Psoas muscle (tissue), 8 donors: ENCODE results near the gene MNDA. TPM values are rescaled to one million over a fixed set of nuclear protein-coding genes. Genes with fewer than 3 reads are reported as not detected.
"Not testable (repeated sequence)": the region's sequence is repeated elsewhere in the genome, so short reads cannot be mapped to it uniquely, and the experiment has no call there.

Experiments
- ATAC-seq, 4 donors: fragments of 200-7000 bp; cut with Tn5 transposase; one replicate each; pipeline ENCODE4 v1.9.1; 2020; ENCODE audit warnings: moderate library complexity in 3 of 4, mild to moderate bottlenecking in 2 of 4
- DNase-seq, 2 donors: peaks; one replicate each; pipeline ENCODE4 v3.0.0-alpha.2; 2020
- H3K27ac ChIP-seq: fragments of 200-600 bp; one replicate; pipeline ENCODE4 v1.8.0; 2022
- H3K27me3 ChIP-seq, 3 donors: fragments of 200-600 bp in 1 of 3; one replicate each; pipeline versions ENCODE4 v1.6.1 to v1.8.0; 2013 to 2022; ENCODE audit warnings: low read length in 2 of 3, mild to moderate bottlenecking in 2 of 3, moderate library complexity in 1 of 3; ENCODE audit not compliant: insufficient read depth in 3 of 3
- H3K36me3 ChIP-seq, 2 donors: fragments of 200-600 bp in 1 of 2; one replicate each; pipeline versions ENCODE4 v1.6.1 to v1.8.0; 2013 to 2022; ENCODE audit warnings: low read depth in 1 of 2, mild to moderate bottlenecking in 1 of 2, moderate library complexity in 1 of 2; ENCODE audit not compliant: insufficient read depth in 1 of 2
- H3K4me1 ChIP-seq: fragments of 200-600 bp; one replicate; pipeline ENCODE4 v1.8.0; 2022
- H3K4me3 ChIP-seq: fragments of 200-600 bp; one replicate; pipeline ENCODE4 v1.8.0; 2022; ENCODE audit warnings: mild to moderate bottlenecking
- H3K9me3 ChIP-seq: fragments of 200-600 bp; one replicate; pipeline ENCODE4 v1.8.0; 2022
- WGBS, 3 donors: extraction: QIAGEN DNeasy Blood & Tissue Kit; methylation state at CpG; one replicate each; pipeline versions ENCODE4 v1.1.6 to v1.1.7; 2013; 5-methylcytosine and 5-hydroxymethylcytosine counted together
- intact Hi-C, 2 donors: fragments of 100-400 bp; cut with DNase I; formaldehyde crosslinking; loops; one replicate each; pipeline versions ENCODE4 v1.11.0 to v1.14.2; 2022
- polyA plus RNA-seq, 3 donors: library from polyadenylated mRNA; stranded (reverse); fragments of 200-250 nt; gene quantifications; one replicate each; pipeline ENCODE4 v1.2.3, GENCODE V29; 2013
- total RNA-seq, 4 donors: library from RNA; stranded (reverse); fragmentation: NEBNext Ultra II Directional in 2 of 4; extraction: Animal tissue kit (Norgen Biotek cat#: 25700) in 2 of 4; gene quantifications; one replicate each; pipeline versions ENCODE4 v1.2.1 to v1.2.4, GENCODE V29; 2021 to 2023
- TF ChIP-seq, protein P1 (sequence below): fragments of 200-600 bp; IDR thresholded peaks from one replicate; pipeline ENCODE4 v1.8.0; 2022; ENCODE audit warnings: antibody characterized with exemption
- donor health status: healthy with polysubstance abuse.
- donor health status: DM: no; HTN: no; CAD: no; lungs with moderate emphysema.
- donor health status: Bipolar disorder and iron deficiency.
- donor health status: healthy.
- donor health status: DM: yes; HTN: yes; CAD: no.
- donor health status: DM: no; HTN: no; CAD: no.
- donor health status: DM: no; HTN: no; CAD: no.
- donor health status: DM: yes; HTN: yes; CAD: no.

The MNDA gene
- total and polyA plus RNA-seq, 7 donors = 0.38 to 3.3 (median 1.2) TPM

DNA sequence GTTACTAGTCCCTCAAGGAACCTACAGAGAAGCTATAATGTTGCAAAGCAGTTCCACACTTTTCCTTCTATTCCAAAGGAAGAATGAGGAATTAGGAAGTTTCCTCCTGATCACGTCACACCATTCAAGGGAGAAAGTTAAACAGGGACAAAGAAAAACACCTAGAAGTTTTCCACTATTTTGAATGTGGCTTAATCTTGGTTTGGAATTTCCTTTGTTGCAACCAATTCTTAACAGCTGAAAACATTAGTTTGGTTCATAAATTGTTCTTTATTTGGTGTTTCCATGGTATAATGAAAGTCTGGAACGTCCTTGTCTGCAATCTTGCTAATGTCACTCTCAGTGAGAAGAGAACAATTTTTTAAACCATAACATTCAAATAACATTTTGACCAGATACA lies 8.4 kb downstream of the MNDA start:
- WGBS, 3 donors = 48 to 61% (median 59%) methylated on average over 2 of the region's 2 CpGs
- H3K9me3 ChIP-seq = no peaks in the 10 kb centered on the region
- intact Hi-C loops = no loop called here
- H3K36me3 ChIP-seq = no peaks in the 10 kb centered on the region
- ATAC-seq (no peak), DNase-seq (no peak)
- H3K4me1 ChIP-seq = no peaks in the 10 kb centered on the region
- no peaks in the 10 kb centered on the region for H3K27me3 ChIP-seq
- no peak overlapping the region for H3K27ac ChIP-seq
- no peak overlapping the region for H3K4me3 ChIP-seq
- TF ChIP-seq, protein P1, sequence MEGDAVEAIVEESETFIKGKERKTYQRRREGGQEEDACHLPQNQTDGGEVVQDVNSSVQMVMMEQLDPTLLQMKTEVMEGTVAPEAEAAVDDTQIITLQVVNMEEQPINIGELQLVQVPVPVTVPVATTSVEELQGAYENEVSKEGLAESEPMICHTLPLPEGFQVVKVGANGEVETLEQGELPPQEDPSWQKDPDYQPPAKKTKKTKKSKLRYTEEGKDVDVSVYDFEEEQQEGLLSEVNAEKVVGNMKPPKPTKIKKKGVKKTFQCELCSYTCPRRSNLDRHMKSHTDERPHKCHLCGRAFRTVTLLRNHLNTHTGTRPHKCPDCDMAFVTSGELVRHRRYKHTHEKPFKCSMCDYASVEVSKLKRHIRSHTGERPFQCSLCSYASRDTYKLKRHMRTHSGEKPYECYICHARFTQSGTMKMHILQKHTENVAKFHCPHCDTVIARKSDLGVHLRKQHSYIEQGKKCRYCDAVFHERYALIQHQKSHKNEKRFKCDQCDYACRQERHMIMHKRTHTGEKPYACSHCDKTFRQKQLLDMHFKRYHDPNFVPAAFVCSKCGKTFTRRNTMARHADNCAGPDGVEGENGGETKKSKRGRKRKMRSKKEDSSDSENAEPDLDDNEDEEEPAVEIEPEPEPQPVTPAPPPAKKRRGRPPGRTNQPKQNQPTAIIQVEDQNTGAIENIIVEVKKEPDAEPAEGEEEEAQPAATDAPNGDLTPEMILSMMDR = no peak

DNA sequence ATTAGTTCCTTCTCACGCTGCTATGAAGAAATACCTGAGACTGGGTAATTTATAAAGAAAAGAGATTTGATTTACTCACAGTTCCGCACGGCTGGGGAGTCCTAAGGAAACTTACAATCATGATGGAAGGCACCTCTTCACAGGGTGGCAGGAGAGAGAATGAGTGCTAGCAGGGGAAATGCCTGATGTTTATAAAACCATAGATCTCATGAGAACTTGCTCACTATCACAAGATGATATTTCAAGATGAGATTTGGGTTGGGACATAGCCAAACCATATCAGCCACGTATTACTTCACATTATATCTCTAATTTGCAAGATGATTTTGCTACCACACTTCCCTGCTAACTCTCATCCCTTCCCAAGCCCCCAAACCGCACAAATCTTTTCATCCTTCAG lies 9.1 kb downstream of the MNDA start:
- 59 to 65% (median 65%) methylated on average over 5 of the region's 5 CpGs for WGBS, 3 donors
- Histone ChIP-seq H3K27me3 (no peaks in the 10 kb centered on the region), H3K9me3 (no peaks in the 10 kb centered on the region), H3K36me3 (no peaks in the 10 kb centered on the region), H3K4me3 (no peak overlapping the region), H3K27ac (no peak overlapping the region), H3K4me1 (no peaks in the 10 kb centered on the region)
- TF ChIP-seq, protein P1 = no peak
- ATAC-seq (no peak), DNase-seq (no peak)
- intact Hi-C loops = no loop called here

DNA sequence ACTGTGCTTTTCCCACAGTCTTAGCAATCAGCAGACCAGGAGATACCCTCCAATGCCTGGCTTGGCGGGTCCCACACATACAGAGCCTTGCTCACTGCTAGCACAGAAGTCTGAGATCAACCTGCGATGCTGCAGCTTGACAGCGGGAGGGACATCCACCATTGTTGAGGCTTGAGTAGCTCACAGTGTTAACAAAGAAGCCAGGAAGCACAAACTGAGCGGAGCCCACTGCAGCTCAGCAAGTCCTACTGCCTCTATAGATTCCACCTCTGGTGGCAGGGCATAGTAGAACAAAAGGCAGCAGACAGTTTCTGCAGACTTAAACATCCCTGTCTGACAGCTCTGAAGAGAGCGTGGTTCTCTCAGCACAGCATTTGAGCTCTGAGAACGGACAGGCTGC lies 33.4 kb downstream of the MNDA start:
- Histone ChIP-seq H3K4me3 (no peak overlapping the region), H3K27ac (no peak overlapping the region), H3K9me3 (no peaks in the 10 kb centered on the region), H3K4me1 (no peaks in the 10 kb centered on the region), H3K27me3 (no peaks in the 10 kb centered on the region), H3K36me3 (no peaks in the 10 kb centered on the region)
- 58 to 72% (median 59%) methylated on average over 6 of the region's 6 CpGs for WGBS, 3 donors
- intact Hi-C loops = no loop called here
- ATAC-seq = no peak
- TF ChIP-seq, protein P1 = no peak
- no peak for DNase-seq

DNA sequence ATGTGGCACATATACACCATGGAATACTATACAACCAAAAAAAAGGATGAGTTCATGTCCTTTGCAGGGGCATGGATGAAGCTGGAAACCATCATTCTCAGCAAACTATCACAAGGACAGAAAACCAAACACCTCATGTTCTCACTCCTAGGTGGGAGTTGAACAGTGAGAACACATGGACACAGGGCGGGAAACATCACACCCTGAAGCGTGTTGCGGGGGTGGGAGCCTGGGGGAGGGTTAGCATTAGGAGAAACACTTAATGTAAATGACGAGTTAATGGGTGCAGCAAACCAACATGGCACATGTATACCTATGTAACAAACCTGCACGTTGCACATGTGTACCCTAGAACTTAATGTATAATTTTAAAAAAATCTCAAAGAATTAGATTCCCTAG lies 39.3 kb downstream of the MNDA start:
- H3K27ac ChIP-seq, H3K27me3 ChIP-seq, DNase-seq, H3K4me1 ChIP-seq, H3K36me3 ChIP-seq, intact Hi-C loops, H3K9me3 ChIP-seq, H3K4me3 ChIP-seq, ATAC-seq: not testable (repeated sequence)
- 83 to 90% (median 89%) methylated on average over 5 of the region's 5 CpGs for WGBS, 3 donors

DNA sequence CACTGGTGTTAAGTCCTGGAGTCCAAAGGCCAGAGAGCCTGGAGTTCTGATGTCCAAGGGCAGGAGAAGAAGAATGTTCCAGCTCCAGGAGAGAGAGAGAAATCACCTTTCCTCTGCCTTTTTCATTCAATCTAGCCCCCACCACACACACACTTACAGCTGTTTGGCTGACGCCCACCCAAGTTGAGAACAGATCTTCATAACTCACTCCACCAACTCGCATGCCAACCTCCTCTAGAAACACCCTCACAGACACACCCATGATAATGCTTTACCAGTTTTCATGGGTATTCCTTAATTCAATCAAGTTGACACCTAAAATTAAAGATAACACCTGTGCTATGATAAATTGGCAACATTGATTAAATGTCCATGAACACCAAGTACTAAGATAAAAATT lies 42.0 kb downstream of the MNDA start:
- intact Hi-C loops = no loop called here
- no peak for ATAC-seq

More for the DNA sequence above, 42.0 kb downstream of the MNDA start:
- Histone ChIP-seq H3K36me3 (no peaks in the 10 kb centered on the region), H3K9me3 (no peaks in the 10 kb centered on the region), H3K27ac (no peak overlapping the region), H3K4me3 (no peak overlapping the region), H3K4me1 (no peaks in the 10 kb centered on the region), H3K27me3 (no peaks in the 10 kb centered on the region)
- TF ChIP-seq, protein P1 = no peak
- WGBS, 3 donors = 65 to 79% (median 74%) methylated on average over 2 of the region's 2 CpGs
- DNase-seq = no peak
